Neuronal stem cell (in vitro differentiated cells): ENCODE data around the gene FMNL1.

ENCODE experiments used
- DNase-seq: peaks from one replicate; pipeline ENCODE4 v3.0.0-alpha.2; 2013; ENCODE audit warnings: low spot score
- H2AFZ ChIP-seq: one replicate; pipeline ENCODE4 v1.6.1; 2013; ENCODE audit warnings: mild to moderate bottlenecking, low read length, inconsistent platforms
- H2AK5ac ChIP-seq: 2 replicates; pipeline ENCODE4 v1.6.1; 2013; ENCODE audit warnings: low read depth, mild to moderate bottlenecking, inconsistent platforms, low read length, moderate library complexity, mixed read lengths
- H2BK120ac ChIP-seq: 2 replicates; pipeline ENCODE4 v1.6.1; 2013; ENCODE audit warnings: low read depth, mild to moderate bottlenecking, inconsistent platforms, low read length, moderate library complexity, mixed read lengths
- H2BK12ac ChIP-seq: one replicate; pipeline ENCODE4 v1.6.1; 2013; ENCODE audit warnings: low read length, inconsistent platforms
- H2BK15ac ChIP-seq: 2 replicates; pipeline ENCODE4 v1.6.1; 2013; ENCODE audit warnings: mild to moderate bottlenecking, low read length, inconsistent platforms, mixed read lengths
- H2BK5ac ChIP-seq: one replicate; pipeline ENCODE4 v1.6.1; 2013; ENCODE audit warnings: inconsistent platforms, mild to moderate bottlenecking, low read length, moderate library complexity
- H3K14ac ChIP-seq: one replicate; pipeline ENCODE4 v1.6.1; 2013; ENCODE audit warnings: low read length, inconsistent platforms
- H3K18ac ChIP-seq: 2 replicates; pipeline ENCODE4 v1.6.1; 2013; ENCODE audit warnings: low read length, inconsistent platforms
- H3K23ac ChIP-seq: 2 replicates; pipeline ENCODE4 v1.6.1; 2013; ENCODE audit warnings: low read depth, mild to moderate bottlenecking, mixed read lengths, low read length, inconsistent platforms; ENCODE audit not compliant: poor library complexity
- H3K27ac ChIP-seq: replicated peaks from 3 replicates; pipeline ENCODE4 v1.5.1; 2013; ENCODE audit warnings: low read length, inconsistent platforms
- H3K27me3 ChIP-seq, 3 experiments: 2 replicates each; pipeline ENCODE4 v1.6.1; 2013; ENCODE audit warnings: low read length in 3 of 3, mild to moderate bottlenecking in 2 of 3, inconsistent platforms in 1 of 3, low read depth in 1 of 3, mixed read lengths in 1 of 3, moderate library complexity in 1 of 3; ENCODE audit not compliant: control insufficient read depth in 3 of 3, insufficient read depth in 3 of 3
- H3K36me3 ChIP-seq, 2 donors: replicated peaks in 1 of 2; 2 replicates each; pipeline ENCODE4 v1.6.1; 2013; ENCODE audit warnings: low read length in 2 of 2; ENCODE audit not compliant: control insufficient read depth in 2 of 2, insufficient read depth in 2 of 2
- H3K4ac ChIP-seq: 2 replicates; pipeline ENCODE4 v1.6.1; 2013; ENCODE audit warnings: inconsistent platforms, mild to moderate bottlenecking, low read length, moderate library complexity
- H3K4me1 ChIP-seq, 2 donors: 1 replicate in 1 of 2; 2 replicates in 1 of 2; pipeline ENCODE4 v1.6.1; 2013; ENCODE audit warnings: low read length in 2 of 2, low read depth in 1 of 2; ENCODE audit not compliant: control insufficient read depth in 2 of 2, insufficient read depth in 1 of 2
- H3K4me2 ChIP-seq: one replicate; pipeline ENCODE4 v1.6.1; 2013; ENCODE audit warnings: mild to moderate bottlenecking, low read length, inconsistent platforms; ENCODE audit not compliant: insufficient read depth, poor library complexity, severe bottlenecking
- H3K4me3 ChIP-seq, 2 donors: 2 replicates each; pipeline ENCODE4 v1.5.1; 2013; ENCODE audit warnings: low read length in 2 of 2, mild to moderate bottlenecking in 2 of 2, inconsistent platforms in 1 of 2, moderate library complexity in 1 of 2
- H3K79me1 ChIP-seq: one replicate; pipeline ENCODE4 v1.6.1; 2013; ENCODE audit warnings: low read depth, mild to moderate bottlenecking, inconsistent platforms, low read length, moderate library complexity
- H3K9ac ChIP-seq: one replicate; pipeline ENCODE4 v1.6.1; 2013; ENCODE audit warnings: mild to moderate bottlenecking, low read depth, low read length, inconsistent platforms; ENCODE audit not compliant: poor library complexity
- H3K9me3 ChIP-seq, 2 donors: replicated peaks in 1 of 2; 2 replicates each; pipeline versions ENCODE3 to v1.6.1; 2013; ENCODE audit warnings: low read length in 2 of 2, mild to moderate bottlenecking in 2 of 2, inconsistent platforms in 1 of 2, low read depth in 1 of 2, mixed read lengths in 1 of 2, moderate library complexity in 1 of 2; ENCODE audit not compliant: control insufficient read depth in 2 of 2, insufficient read depth in 1 of 2
- H4K8ac ChIP-seq: one replicate; pipeline ENCODE4 v1.6.1; 2013; ENCODE audit warnings: low read depth, mild to moderate bottlenecking, inconsistent platforms, low read length, moderate library complexity
- H4K91ac ChIP-seq: one replicate; pipeline ENCODE4 v1.6.1; 2013; ENCODE audit warnings: low read length, low read depth, mild to moderate bottlenecking, inconsistent platforms; ENCODE audit not compliant: poor library complexity
- whole genome bisulfite sequencing, 2 donors: extraction: QIAGEN DNeasy Blood & Tissue Kit; methylation state at CpG; one replicate each; pipeline ENCODE4 v1.1.7; 2013; ENCODE audit warnings: missing lambda C conversion rate in 2 of 2, mixed read lengths in 1 of 2; ENCODE audit not compliant: insufficient read length in 2 of 2, insufficient replicate concordance in 1 of 2; ENCODE audit errors: extremely low coverage in 2 of 2; 5-methylcytosine and 5-hydroxymethylcytosine counted together

Gene FMNL1

DNA sequence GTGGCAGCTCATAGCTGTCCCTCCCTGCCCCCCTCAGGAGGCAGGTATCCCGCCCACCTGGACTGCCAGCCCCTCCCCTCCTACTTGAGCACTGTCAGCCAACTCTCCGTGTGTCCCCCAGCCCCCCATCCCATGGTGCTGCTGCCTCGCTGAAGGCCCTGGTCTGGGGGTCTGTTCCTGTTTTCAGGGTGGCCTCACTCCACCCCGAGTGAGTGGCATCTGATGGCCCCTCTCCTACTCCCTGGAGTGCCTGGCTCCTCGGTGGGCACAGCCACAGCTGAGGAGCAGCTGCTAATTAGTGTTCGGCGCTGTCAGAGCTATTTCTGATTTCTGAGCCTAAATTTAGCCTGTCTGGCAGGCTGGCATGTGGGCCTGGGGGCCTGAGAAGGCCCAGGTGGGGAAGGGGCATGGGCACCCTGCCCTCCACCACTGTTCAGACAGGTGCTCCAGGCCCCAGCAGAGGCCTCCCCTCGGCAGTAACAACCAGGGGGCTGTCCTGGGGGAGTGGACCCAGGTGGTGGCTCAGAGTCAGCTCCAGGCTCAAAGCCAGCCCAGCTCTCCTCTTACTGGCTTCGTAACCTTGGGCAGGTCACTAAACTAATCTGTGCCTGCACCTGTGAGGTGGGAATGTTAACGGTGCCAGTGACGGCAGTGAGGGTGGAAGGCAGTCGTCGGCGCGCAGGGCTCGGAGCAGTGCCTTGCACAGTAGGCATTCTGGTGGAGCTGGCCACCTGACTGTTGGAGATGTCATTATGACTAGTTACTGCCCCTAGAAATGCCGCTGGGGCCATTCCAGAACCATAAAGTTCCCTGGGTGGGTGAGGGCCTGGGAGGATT, 6.5 kb downstream of the FMNL1 start:
- Histone ChIP-seq H3K9ac (no peak overlapping the region), H3K14ac (peak overlapping the region; percentile 72), H4K91ac (no peak overlapping the region), H3K4me1 (peaks cover 5 to 18% of the 10 kb centered on the region in 2 donors), H2BK15ac (peak overlapping the region; percentile 91), H3K4me3 (no peak overlapping the region), H2BK120ac (peak overlapping the region; percentile 53), H3K36me3 (no peaks in the 10 kb centered on the region), H2BK12ac (peak overlapping the region; percentile 85), H3K4ac (no peak overlapping the region), H2BK5ac (peak overlapping the region; percentile 79), H3K4me2 (no peak overlapping the region), H3K27me3 (peaks cover 0 to 96% (median 17%) of the 10 kb centered on the region in 3 experiments), H4K8ac (peak overlapping the region; percentile 25), H3K79me1 (peaks cover 1% of the 10 kb centered on the region), H3K9me3 (no peaks in the 10 kb centered on the region), H3K27ac (no peak overlapping the region), H2AFZ (no peak overlapping the region), H2AK5ac (peak overlapping the region; percentile 95), H3K23ac (peak overlapping the region; percentile 34), H3K18ac (peak overlapping the region; percentile 83)
- DNase-seq: no peak
- no CpG with 5 or more reads among the region's 17 CpGs for WGBS, 2 donors

DNA sequence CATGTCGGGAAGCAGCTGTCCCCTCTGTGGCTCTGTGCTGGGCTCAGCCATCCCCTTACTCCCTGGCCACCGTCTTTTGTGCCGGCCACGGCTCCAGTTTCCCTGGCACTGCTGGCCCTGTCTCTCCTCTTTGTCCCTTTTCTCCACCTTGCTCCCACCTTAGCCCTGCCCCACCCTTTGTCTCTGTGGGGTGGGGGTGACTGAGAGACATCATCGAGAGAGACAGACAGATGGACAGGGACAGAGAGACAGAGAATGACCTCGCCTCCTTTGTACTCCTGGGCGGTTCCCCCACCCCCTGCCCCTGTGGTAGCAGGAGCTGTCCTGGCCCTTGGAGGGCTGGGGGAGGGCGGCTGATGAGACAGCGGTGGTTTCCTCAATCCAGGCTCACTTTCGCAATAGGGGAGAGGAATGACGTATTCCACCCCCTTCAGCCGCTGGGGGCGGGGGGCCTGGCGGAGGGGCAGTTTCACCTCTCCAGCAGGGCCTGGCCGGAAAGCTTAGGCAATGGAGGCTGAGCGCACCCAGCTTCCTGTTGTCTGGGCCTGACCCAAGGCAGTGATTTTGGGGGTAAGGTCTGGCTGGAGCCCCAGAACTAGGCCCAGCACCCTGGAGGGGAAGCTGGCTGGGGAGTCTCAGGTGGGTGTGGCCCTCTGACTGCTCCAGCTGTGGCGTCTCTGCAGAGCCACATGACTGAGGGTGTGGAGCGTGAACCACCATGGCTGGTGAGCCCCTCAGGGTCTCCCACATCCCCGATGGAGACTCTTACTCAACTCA, 7.3 kb downstream of the FMNL1 start:
- Histone ChIP-seq H2AK5ac (peak overlapping the region; percentile 95), H3K4me3 (no peak overlapping the region), H3K23ac (peak overlapping the region; percentile 33), H3K4ac (peak overlapping the region; percentile 54), H3K14ac (no peak overlapping the region), H3K36me3 (no peaks in the 10 kb centered on the region), H2BK120ac (peak overlapping the region; percentile 53), H3K79me1 (peaks cover 1% of the 10 kb centered on the region), H2BK5ac (peak overlapping the region; percentile 79), H3K4me2 (no peak overlapping the region), H3K9me3 (no peaks in the 10 kb centered on the region), H2BK15ac (peak overlapping the region; percentile 91), H4K91ac (no peak overlapping the region), H2AFZ (peak overlapping the region; percentile 47), H3K27me3 (peaks cover 0 to 96% (median 9%) of the 10 kb centered on the region in 3 experiments), H3K27ac (no peak overlapping the region), H4K8ac (no peak overlapping the region), H2BK12ac (peak overlapping the region; percentile 85), H3K9ac (peak overlapping the region; percentile 55), H3K18ac (peak overlapping the region; percentile 83), H3K4me1 (peaks cover 5 to 18% of the 10 kb centered on the region in 2 donors)
- no CpG with 5 or more reads among the region's 19 CpGs for WGBS, 2 donors
- DNase-seq: no peak

DNA sequence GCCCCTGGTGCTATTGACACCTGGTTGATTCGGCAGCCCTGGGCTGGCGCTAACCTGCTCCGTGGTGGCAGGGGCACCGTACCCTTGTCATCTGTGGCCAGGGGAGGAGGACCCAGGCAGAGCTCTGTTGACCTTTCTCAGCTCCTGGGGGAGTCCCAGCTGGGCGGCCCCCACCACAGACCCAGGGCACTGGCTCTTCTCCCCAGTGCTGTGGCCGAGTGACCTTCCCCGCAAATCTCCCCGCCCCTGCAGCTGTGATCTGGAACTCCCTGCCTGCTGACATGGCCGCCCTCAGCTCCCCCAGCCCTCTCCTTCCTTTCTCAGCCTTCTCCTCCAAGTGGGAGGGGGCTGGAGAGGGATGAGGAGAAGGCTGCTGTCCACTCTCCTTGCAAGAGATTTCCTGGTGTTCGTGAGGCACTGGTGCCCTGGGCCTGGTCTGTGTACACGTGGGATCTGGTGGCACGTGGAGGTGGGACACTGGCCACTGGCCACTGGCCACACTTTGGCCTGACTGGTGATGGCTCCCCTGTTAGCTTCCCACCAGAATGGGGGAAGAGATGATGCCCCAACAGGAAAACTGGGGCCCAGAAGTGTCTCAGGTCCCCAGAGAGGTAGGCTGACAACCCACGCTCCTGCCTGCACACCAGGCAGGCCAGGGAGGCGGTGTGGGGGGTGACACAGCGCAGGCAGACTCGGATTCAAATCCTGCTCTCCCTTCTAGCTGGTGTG, 8.2 kb downstream of the FMNL1 start:
- Histone ChIP-seq H3K27me3 (peaks cover 0 to 93% (median 5%) of the 10 kb centered on the region in 3 experiments), H3K36me3 (no peaks in the 10 kb centered on the region), H2AFZ (no peak overlapping the region), H2AK5ac (peak overlapping the region; percentile 95), H3K4me1 (peaks cover 5 to 18% of the 10 kb centered on the region in 2 donors), H3K4me2 (no peak overlapping the region), H3K18ac (peak overlapping the region; percentile 82), H4K91ac (no peak overlapping the region), H3K4ac (no peak overlapping the region), H3K4me3 (no peak overlapping the region), H3K27ac (no peak overlapping the region), H3K9me3 (no peaks in the 10 kb centered on the region), H3K9ac (no peak overlapping the region), H2BK15ac (peak overlapping the region; percentile 91), H4K8ac (no peak overlapping the region), H2BK12ac (peak overlapping the region; percentile 80), H3K14ac (peak overlapping the region; percentile 67), H3K23ac (no peak overlapping the region), H2BK120ac (no peak overlapping the region), H3K79me1 (peaks cover 1% of the 10 kb centered on the region), H2BK5ac (peak overlapping the region; percentile 61)
- no peak for DNase-seq
- no CpG with 5 or more reads among the region's 16 CpGs for WGBS, 2 donors
